Esophagus (tissue), 2 donors: ENCODE measurements around the gene CCND1. TPM values are rescaled to one million over a fixed set of nuclear protein-coding genes. Genes with fewer than 3 reads are reported as not detected.

Experiments used
- H3K27ac ChIP-seq, 2 donors: one replicate each; pipeline ENCODE4 v1.5.1; 2013; ENCODE audit warnings: low read depth in 2 of 2, mild to moderate bottlenecking in 2 of 2, inconsistent platforms in 1 of 2, low read length in 1 of 2, moderate library complexity in 1 of 2
- H3K27me3 ChIP-seq, 2 donors: one replicate each; pipeline ENCODE4 v1.6.1; 2013; ENCODE audit warnings: low read length in 2 of 2, control low read depth in 1 of 2, mild to moderate bottlenecking in 1 of 2; ENCODE audit not compliant: insufficient read depth in 2 of 2, control insufficient read depth in 1 of 2
- H3K36me3 ChIP-seq, 2 donors: one replicate each; pipeline ENCODE4 v1.6.1; 2013; ENCODE audit warnings: low read length in 1 of 2; ENCODE audit not compliant: control insufficient read depth in 2 of 2, insufficient read depth in 2 of 2
- H3K4me1 ChIP-seq, 2 donors: one replicate each; pipeline ENCODE4 v1.6.1; 2013; ENCODE audit warnings: low read length in 1 of 2; ENCODE audit not compliant: control insufficient read depth in 2 of 2, insufficient read depth in 2 of 2
- H3K4me3 ChIP-seq, 2 donors: one replicate each; pipeline ENCODE4 v1.5.1; 2013; ENCODE audit warnings: low read length in 2 of 2, mild to moderate bottlenecking in 2 of 2, low read depth in 1 of 2, moderate library complexity in 1 of 2
- H3K9me3 ChIP-seq, 2 donors: one replicate each; pipeline ENCODE4 v1.6.1; 2013; ENCODE audit warnings: mild to moderate bottlenecking in 2 of 2, low read depth in 1 of 2, low read length in 1 of 2, moderate library complexity in 1 of 2; ENCODE audit not compliant: control insufficient read depth in 2 of 2, insufficient read depth in 1 of 2
- WGBS, 2 donors: extraction: QIAGEN DNeasy Blood & Tissue Kit; methylation state at CpG; one replicate each; pipeline ENCODE4 v1.1.7; 2013; 5-methylcytosine and 5-hydroxymethylcytosine counted together
- polyA plus RNA-seq, 2 donors: library from polyadenylated mRNA; stranded (reverse); fragments of 200-250 nt; gene quantifications; one replicate each; pipeline ENCODE4 v1.2.3, GENCODE V29; 2013
- donor health status: healthy with polysubstance abuse.
- donor health status: Bipolar disorder and iron deficiency.

CCND1 gene
- polyA plus RNA-seq, 2 donors, result 45.1 to 48.5 TPM

DNA sequence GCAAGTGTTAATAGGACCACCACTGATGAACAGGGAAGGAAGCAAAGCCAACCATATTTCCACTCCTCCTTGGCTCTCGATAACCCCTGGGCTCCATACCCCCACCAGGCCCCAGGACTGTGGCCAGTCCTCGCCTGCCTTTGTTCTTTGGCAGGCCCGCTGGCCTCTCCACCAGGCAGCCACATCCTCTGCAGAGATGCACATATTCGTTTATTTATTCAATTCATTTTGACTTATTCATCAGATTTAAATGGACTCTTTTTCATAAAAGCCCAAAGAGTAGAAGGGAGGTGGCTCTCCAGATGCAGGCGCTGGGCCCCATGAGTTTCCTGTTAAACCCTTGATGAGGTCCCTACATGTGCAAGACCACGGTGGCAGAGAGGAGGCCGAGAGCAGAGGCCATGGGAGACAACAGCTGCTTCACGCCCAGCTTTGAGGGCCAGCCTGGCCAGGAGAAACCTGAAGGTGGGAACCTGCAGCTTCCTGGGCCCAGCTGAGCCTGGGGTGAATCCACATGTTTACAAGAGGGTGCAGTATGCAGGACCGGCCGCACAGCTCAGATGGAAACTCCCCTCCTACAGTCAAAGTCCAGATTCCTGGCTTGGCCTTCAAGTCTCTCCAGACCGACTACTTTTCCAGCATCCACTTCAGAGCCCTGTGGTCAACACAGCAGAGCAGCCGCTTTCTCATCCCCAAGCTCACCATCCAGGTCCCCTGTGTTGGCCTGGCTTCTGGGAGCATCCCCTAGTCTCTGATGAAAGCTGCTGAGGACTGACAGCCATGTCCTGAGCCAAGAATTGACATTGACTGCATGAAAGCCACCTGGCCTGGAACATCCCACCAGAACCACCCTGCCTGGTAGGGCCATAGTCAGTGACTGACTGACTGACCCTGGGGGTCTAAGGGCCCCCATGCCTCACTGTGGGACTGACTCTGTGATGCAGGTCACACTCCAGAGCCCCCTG is 39.7 kb upstream of the CCND1 start:
- H3K27me3 ChIP-seq, result no peaks in the 10 kb centered on the region
- peaks cover 0 to 2% of the 10 kb centered on the region in 2 donors for H3K36me3 ChIP-seq
- H3K4me1 ChIP-seq, result peaks cover 0 to 3% of the 10 kb centered on the region in 2 donors
- H3K4me3 ChIP-seq, result no peak overlapping the region
- H3K27ac ChIP-seq, result no peak overlapping the region
- 88 to 90% methylated on average over 12 of the region's 12 CpGs for WGBS, 2 donors
- H3K9me3 ChIP-seq, result peaks cover 0 to 3% of the 10 kb centered on the region in 2 donors

DNA sequence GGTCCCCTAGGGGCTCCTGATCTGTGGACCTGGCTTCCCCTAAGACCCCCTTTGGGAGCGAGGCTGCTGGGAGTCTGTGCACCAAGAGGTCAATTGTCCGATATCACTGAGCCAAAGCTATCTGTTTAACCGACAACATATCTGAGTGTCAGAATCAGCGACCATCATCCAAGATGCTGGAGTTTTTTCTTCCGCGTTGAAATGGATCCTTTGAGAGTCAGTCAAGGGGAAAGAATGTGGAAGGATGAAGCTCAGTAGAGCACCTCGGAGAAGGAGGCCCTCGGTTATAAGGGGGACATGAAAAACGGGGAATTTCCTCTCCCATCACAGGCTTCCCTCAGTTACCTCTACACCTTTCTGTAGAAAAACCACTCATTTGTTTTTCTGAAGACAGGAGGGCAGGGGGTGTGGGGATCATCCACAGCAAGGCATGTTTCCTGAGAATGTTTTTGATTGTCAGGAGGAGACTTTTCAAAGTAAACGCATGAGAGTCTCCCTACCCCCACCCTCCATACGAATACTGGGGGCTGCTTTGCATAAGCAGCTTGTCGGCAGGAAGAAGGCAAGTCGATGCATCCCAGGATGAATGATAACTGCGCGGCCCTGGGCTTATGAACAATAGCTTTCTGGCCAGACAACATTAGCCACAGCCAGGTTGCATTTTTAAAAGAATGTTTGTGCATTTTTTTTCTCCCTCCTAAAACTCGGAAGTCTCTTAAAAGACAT is 37.7 kb upstream of the CCND1 start:
- H3K27me3 ChIP-seq, result no peaks in the 10 kb centered on the region
- WGBS, 2 donors, result 57% methylated on average over 16 of the region's 16 CpGs

DNA sequence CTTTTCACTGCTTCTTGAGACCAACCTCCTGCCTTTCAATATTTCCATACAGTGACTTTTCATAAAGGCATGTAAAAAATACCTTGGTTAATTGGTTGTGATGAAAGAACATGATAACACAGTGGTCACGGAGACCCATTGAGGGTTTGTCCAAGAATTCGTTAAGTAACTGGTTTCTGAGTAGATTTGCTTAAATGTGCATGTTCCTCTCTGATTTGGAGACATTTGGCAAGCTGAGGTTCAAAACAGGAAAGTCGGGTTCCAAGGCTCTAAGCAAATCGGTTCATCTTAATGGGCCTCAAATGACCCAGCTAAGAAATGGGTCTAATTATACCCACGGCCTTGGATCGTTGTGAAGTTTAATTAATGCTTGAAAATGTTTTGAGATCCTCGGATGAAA is 36.9 kb upstream of the CCND1 start:
- no peak overlapping the region for H3K27ac ChIP-seq
- H3K4me3 ChIP-seq, result no peak overlapping the region
- H3K9me3 ChIP-seq, result peaks cover 0 to 3% of the 10 kb centered on the region in 2 donors
- H3K4me1 ChIP-seq, result no peaks in the 10 kb centered on the region
- WGBS, 2 donors, result 77 to 82% methylated on average over 7 of the region's 7 CpGs
- no peaks in the 10 kb centered on the region for H3K27me3 ChIP-seq
- no peaks in the 10 kb centered on the region for H3K36me3 ChIP-seq

More for the DNA sequence above, 37.7 kb upstream of the CCND1 start:
- no peaks in the 10 kb centered on the region for H3K4me1 ChIP-seq
- no peaks in the 10 kb centered on the region for H3K36me3 ChIP-seq
- peaks cover 0 to 3% of the 10 kb centered on the region in 2 donors for H3K9me3 ChIP-seq
- no peak overlapping the region for H3K27ac ChIP-seq
- no peak overlapping the region for H3K4me3 ChIP-seq

DNA sequence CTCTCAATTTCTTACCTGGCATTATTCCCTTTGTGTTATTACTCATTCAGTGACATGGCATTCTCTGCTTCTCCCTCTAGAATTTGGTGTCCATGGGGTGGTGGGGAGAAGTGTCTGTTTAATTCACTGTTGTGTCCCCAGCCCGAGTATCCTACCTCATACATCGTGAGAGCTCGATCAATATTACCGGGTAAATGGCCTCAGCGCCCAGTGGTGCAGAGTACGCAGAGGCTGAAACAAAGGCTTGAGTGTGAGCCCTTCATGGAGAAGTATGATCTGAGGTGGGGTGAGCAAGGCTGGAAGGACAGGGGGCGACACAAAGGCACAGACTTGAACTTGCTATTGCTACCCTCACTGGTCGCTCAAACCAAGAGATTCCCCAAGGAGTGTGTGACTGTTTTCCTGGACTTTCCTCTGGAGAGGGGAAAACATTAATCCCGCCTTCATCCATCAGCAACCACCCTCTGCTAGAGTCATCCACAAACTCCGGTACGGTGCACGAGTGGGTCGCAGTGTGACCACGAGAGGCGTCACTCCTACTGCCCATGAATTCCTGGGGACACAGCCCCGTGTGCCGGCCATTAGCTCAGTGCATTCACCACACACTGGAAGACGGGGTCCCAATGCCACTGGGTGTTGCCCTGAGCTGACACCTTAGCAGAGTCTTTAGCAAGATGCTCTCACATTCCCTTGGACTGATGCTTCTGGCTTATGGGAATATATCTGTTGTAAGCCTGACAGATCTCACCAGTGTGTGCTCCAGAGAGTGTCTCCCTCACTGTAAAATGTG is 35.0 kb upstream of the CCND1 start:
- no peaks in the 10 kb centered on the region for H3K36me3 ChIP-seq
- no peak overlapping the region for H3K4me3 ChIP-seq
- no peaks in the 10 kb centered on the region for H3K27me3 ChIP-seq
- H3K9me3 ChIP-seq, result peaks cover 0 to 3% of the 10 kb centered on the region in 2 donors
- H3K27ac ChIP-seq, result no peak overlapping the region
- WGBS, 2 donors, result 87 to 89% methylated on average over 18 of the region's 18 CpGs
- no peaks in the 10 kb centered on the region for H3K4me1 ChIP-seq

DNA sequence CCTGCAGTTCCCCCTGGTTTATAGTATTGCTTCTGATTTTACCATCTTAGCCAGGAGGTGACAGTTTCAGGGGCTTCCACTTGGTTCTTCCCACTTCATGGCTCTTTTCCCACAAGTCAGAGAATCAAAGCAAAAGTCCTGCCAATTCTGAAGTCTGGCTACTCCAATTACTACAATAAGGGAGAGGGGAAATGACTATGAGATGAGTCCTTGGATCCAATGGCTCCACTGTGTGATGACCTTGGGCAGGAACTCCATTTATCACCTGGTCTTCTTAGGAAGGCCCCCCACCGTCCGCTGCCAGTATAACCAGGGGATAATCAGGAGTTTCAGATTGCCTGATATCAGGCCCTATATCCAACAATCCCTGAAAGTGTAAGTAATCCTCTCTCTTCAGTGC is 31.6 kb upstream of the CCND1 start:
- WGBS, 2 donors, result 90 to 91% methylated on average over 2 of the region's 2 CpGs

DNA sequence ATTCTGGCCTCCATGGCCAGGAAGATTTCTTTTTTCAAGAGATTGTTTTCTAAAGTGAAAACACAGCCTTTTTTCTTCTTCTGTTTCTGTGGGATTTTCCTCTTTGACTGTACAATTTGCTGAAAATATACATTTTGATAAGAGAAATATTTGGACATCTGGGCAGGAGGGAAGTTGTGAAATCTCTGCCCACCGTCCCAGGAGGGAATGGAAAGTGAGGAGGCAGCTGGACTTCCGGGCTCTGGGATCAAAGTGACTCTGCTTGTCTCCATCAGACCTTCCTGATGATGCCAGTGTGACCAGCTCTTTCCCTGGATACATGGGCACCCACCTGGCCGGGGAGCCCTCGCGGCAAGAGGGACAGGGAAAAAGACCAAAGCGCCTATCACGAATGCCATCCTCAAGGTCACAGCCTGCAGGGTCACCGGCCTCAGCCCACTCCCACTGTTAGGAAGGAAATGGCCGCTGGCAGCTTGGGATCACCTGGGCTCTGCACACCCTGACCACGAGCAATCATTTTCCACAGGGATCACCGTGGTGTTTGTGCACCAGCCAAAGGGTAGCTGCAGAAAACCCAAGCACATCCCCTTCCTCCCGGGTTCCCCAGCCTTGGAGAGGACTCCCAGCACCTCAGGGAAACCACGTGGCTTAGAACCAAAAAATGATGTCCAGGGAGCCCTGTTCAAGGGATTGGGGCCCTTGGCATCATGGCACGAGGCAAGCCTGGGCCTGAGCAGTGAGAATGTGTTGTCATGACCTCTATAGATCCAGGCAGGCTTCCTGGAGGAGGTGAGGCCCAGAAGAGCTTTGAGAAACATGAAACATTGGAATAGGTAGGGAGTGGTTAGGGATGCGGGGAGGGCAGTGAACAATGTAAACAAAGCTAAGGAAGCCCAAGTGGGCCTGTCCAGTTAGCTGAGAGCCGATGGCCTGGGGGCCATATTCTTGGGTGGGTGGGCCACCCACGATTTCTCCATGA is 29.1 kb upstream of the CCND1 start:
- 69 to 77% methylated on average over 17 of the region's 17 CpGs for WGBS, 2 donors
- no peak overlapping the region for H3K27ac ChIP-seq
- no peak overlapping the region for H3K4me3 ChIP-seq
- no peaks in the 10 kb centered on the region for H3K9me3 ChIP-seq
- no peaks in the 10 kb centered on the region for H3K36me3 ChIP-seq
- H3K4me1 ChIP-seq, result no peaks in the 10 kb centered on the region
- H3K27me3 ChIP-seq, result no peaks in the 10 kb centered on the region

More for the DNA sequence above, 31.6 kb upstream of the CCND1 start:
- H3K9me3 ChIP-seq, result no peaks in the 10 kb centered on the region
- H3K4me3 ChIP-seq, result no peak overlapping the region
- no peaks in the 10 kb centered on the region for H3K4me1 ChIP-seq
- no peaks in the 10 kb centered on the region for H3K27me3 ChIP-seq
- H3K36me3 ChIP-seq, result no peaks in the 10 kb centered on the region
- H3K27ac ChIP-seq, result no peak overlapping the region

DNA sequence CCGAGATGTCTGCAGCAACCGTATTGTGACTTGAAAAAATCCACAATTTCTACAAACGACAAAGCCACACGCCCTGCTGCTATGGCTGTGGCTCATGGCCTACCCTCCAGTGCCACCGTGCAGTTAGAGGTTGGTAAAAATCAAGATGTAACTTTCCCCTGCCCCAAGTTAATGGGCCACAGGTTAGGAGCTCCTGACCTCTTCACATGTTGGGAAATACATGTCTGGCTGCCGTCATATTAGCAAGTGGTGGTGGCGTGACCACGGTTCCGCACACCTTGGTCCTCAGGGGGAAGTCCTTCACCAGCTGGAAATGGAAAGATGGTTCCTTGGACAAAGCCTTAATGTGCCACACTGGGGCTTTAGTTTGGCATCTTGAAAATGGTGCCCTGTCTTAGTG is 27.4 kb upstream of the CCND1 start:
- H3K36me3 ChIP-seq, result no peaks in the 10 kb centered on the region
- no peaks in the 10 kb centered on the region for H3K27me3 ChIP-seq
- no peak overlapping the region for H3K4me3 ChIP-seq
- no peaks in the 10 kb centered on the region for H3K9me3 ChIP-seq
- H3K27ac ChIP-seq, result no peak overlapping the region
- WGBS, 2 donors, result 94 to 95% methylated on average over 9 of the region's 9 CpGs
- H3K4me1 ChIP-seq, result no peaks in the 10 kb centered on the region

DNA sequence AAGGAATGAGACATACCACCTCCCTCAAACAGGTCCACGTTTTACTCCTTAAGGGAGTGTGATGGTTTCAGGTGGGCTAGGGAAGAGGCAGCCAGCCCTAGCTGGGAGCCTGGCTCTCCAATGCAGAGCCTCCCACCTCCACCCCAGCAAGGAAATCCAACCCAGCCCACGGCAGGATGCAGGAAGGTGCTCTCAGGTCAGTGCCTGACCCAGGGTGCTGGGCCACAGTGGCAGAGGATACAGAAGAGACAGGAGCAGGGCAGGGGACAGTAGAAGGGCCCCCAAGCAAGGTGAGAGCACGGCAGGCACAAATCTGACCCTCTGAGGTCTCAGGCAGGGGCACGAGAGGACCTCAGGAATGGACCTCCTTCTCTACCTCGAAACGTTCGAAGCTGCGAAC is 26.9 kb upstream of the CCND1 start:
- 81 to 83% methylated on average over 8 of the region's 8 CpGs for WGBS, 2 donors
- H3K4me1 ChIP-seq, result no peaks in the 10 kb centered on the region

More for the DNA sequence above, 26.9 kb upstream of the CCND1 start:
- Histone ChIP-seq H3K36me3 (no peaks in the 10 kb centered on the region), H3K4me3 (no peak overlapping the region), H3K9me3 (no peaks in the 10 kb centered on the region), H3K27ac (no peak overlapping the region), H3K27me3 (no peaks in the 10 kb centered on the region)
